ENCODE measurements around the gene SAMD11. TPM values are rescaled to one million over a fixed set of nuclear protein-coding genes. Genes with fewer than 3 reads are reported as not detected.

The SAMD11 gene
- total and polyA plus RNA-seq, 8 donors = 7.1 to 61.5 (median 28.0) TPM

DNA sequence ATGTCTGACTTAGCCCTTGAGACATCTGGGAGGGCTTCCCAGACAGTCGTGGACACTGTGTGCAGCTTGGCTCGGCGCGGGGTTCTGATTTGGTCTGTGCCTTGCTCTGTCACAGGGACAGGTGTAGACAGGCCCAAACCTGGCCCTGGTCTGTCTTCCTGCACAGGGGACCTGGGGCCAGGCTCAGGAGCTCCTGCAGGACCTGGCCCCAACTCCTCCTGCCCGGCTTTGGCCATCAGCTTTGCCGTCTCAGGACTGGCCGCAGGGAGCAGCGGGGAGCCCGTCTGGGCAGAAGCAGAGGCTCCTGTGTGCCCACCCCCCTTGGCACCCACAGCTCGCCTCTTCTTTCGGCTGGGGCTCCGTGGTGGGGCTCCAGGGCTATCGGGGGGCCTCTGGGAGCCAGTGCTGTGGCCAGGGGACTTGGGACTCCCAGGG, 56.4 kb downstream of the SAMD11 start:
- intact Hi-C loops (cut with DNase I) = no loop called here
- no peak overlapping the region for H3K4me3 ChIP-seq
- H3K36me3 ChIP-seq = no peaks in the 10 kb centered on the region
- TF ChIP-seq, protein P1, sequence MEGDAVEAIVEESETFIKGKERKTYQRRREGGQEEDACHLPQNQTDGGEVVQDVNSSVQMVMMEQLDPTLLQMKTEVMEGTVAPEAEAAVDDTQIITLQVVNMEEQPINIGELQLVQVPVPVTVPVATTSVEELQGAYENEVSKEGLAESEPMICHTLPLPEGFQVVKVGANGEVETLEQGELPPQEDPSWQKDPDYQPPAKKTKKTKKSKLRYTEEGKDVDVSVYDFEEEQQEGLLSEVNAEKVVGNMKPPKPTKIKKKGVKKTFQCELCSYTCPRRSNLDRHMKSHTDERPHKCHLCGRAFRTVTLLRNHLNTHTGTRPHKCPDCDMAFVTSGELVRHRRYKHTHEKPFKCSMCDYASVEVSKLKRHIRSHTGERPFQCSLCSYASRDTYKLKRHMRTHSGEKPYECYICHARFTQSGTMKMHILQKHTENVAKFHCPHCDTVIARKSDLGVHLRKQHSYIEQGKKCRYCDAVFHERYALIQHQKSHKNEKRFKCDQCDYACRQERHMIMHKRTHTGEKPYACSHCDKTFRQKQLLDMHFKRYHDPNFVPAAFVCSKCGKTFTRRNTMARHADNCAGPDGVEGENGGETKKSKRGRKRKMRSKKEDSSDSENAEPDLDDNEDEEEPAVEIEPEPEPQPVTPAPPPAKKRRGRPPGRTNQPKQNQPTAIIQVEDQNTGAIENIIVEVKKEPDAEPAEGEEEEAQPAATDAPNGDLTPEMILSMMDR (IDR thresholded peaks at IDR 0.05) = no peak
- peaks cover 5 to 8% of the 10 kb centered on the region in 2 donors for H3K4me1 ChIP-seq
- no peak for ATAC-seq
- peaks cover 0 to 81% of the 10 kb centered on the region in 2 donors for H3K27me3 ChIP-seq
- H3K9me3 ChIP-seq = no peaks in the 10 kb centered on the region
- no peak overlapping the region for H3K27ac ChIP-seq
- DNase-seq = no peak

DNA sequence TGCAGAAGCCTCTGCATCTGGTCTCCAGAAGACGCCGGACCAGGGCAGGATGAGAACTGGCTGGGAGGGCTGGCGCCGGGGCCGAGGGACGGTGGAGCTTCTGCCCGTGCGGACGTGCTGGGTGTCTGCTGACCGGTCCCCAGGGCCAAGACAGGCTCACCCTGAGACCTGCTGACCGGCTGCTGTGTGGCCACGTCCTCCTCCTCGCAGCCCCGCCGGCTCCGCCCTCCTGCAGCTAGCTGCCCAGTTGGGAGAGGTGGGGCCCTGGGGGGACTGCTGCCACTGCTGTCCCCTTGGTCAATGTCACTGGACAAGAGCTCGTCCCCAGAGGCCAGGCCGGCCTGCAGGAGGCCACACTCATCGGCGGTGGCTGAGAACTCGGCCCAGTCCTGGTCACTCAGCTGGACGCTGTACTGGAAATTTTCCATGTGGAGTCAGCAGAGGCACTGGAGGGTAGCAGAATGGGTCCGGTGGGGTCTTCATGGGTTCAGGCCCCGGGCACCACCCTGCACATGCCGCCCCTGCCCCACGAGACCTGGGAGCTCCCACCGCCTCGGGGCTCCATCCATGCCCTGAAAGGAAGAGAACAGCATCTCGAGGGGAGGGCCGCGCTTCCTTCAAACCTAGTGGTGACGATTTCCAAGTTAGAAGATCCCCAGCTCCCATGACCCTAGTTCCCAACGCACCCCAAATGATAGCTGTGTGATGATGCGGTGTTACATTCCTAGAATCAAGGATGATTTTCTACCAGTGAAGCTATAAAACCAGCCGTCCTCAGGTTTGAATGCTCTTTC, 57.1 kb downstream of the SAMD11 start:
- Histone ChIP-seq H3K36me3 (no peaks in the 10 kb centered on the region), H3K27ac (no peak overlapping the region), H3K27me3 (peaks cover 0 to 81% of the 10 kb centered on the region in 2 donors), H3K4me3 (no peak overlapping the region), H3K9me3 (no peaks in the 10 kb centered on the region), H3K4me1 (peaks cover 5 to 6% of the 10 kb centered on the region in 2 donors)
- ATAC-seq (no peak), DNase-seq (peak in 1 of 4 donors; percentile 79)
- TF ChIP-seq, protein P1 (IDR thresholded peaks at IDR 0.05) = no peak
- intact Hi-C loops (cut with DNase I) = no loop called here

DNA sequence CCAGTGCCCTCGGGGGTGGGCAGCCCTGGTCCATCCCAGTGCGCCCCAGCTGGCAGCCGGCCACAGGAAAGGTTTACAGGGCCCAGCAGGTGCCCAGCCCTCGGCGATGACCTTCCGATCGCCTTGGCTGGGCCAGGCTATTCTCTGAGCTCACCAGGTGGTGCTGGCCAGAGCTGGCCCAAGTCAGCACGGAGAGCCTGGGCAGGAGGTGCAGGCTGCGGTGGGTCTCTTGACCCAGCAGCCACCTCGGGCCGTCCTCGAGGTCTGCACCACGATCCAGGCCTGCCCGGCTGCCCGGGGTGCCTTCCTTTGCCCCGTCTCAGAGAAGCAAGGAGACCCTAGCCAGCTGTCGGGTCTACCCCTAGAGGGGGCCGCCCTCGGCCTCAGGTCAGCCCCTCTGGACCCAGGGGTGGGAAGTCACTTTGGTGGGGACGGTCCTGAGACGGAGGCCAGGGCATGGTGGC, 57.8 kb downstream of the SAMD11 start:
- no peaks in the 10 kb centered on the region for H3K36me3 ChIP-seq
- DNase-seq (peak in 1 of 4 donors; percentile 46), ATAC-seq (no peak)
- intact Hi-C loops (cut with DNase I) = no loop called here
- no peak overlapping the region for H3K4me3 ChIP-seq
- TF ChIP-seq, protein P1 (IDR thresholded peaks at IDR 0.05) = no peak
- H3K27ac ChIP-seq = no peak overlapping the region
- H3K9me3 ChIP-seq = no peaks in the 10 kb centered on the region
- no peaks in the 10 kb centered on the region for H3K4me1 ChIP-seq
- peaks cover 0 to 81% of the 10 kb centered on the region in 2 donors for H3K27me3 ChIP-seq

DNA sequence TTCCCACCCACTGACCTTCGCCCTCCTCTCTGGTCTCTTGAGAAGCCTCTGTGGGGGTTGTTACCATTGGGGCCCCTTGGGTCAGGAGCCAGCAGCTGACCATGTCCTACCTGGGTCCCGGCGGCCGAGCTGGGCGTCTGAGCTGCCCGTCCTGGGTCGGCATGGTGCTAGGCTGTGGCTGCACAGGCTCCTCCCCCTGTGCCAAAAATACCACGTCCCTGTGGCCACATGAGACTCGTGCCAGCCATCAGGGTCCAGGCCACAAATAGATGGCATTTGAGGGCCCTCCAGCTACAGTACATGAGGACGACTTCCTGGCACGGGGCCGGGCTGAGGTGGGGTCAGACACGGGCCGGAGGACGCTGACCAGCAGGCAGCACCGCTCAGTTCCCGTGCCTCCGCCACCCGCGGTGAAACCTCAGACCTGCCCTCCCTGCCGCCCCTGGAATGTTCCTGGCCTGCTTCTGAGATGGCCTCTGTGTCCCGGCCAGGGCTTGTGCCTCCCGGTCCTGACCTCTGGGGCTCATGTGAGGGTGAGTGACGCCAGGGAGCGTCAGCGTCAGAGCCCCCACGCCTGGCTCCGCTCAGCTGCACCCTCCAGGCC, 58.3 kb downstream of the SAMD11 start, which contains the start of gene PERM1:
PERM1 (minus strand) TSS at position 139 of the 604 bp plus-strand sequence. CDS start 1,064 bp downstream, outside the sequence.
- TF ChIP-seq, protein P1 (IDR thresholded peaks at IDR 0.05) = no peak

More for the DNA sequence above, 58.3 kb downstream of the SAMD11 start, which contains the start of gene PERM1:
- no peaks in the 10 kb centered on the region for H3K36me3 ChIP-seq
- no peaks in the 10 kb centered on the region for H3K4me1 ChIP-seq
- H3K4me3 ChIP-seq = no peak within 1 kb of the TSS
- H3K27me3 ChIP-seq = peaks cover 0 to 84% of the 10 kb centered on the region in 2 donors
- DNase-seq (peak in 1 of 4 donors; percentile 76), ATAC-seq (no peak)
- intact Hi-C loops (cut with DNase I) = no loop called here
- H3K27ac ChIP-seq = no peak within 1 kb of the TSS
- H3K9me3 ChIP-seq = no peaks in the 10 kb centered on the region

Data from left lung (tissue), 10 donors.